HG03025 (cell line): Measurements from ENCODE around the gene HMCN1.

Experiments used
- ATAC-seq: cut with Tn5 transposase; IDR thresholded peaks from one replicate; pipeline ENCODE4 v1.9.1; 2021; ENCODE audit warnings: mild to moderate bottlenecking, moderate library complexity; ENCODE audit not compliant: unreplicated experiment, low FRiP score

HMCN1 gene

DNA sequence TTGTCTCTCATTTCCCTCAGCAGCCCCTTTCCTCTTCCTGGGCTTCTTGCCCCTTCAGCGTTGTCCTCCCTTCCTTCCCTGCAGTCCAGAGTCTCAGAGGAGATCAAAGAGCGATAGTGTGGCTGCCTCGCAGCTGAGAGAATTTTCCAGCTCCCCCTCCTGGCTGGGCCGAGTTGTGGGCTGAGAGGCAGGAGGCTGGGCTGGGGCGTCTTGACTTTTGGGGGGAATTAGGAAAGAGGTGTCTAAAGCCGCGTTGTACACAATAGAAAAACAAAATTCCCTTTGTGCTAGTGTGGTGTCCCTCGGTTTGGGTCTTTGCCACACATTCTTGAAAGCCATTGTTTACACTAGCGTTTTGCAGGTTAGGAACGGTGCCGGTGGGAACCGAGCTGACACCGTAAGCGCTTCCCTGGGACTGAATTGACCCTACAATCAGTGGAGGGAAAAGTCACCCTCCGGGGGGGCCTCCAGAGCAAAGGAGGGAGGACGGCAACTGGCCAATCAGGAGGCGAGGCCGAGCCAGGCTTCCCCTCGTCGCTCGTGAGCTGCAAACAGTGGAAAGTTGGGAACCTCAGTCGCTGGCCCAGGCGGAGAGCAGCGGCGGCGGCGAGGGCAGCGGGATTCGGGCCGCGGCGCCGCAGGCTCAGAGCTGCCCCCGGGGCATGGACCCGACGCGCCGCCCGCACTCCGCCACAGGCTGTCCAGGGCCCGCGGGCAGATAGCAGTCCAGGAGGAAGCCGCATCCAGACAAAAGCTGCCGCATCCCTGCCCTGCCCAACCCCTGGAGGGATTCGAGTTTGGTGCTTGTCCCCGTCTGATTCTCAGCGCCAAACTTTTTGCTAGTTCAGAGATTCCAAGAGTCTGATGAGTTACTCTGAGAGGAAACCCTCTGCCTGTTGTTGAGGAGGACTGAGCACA is at the start of gene HMCN1:
TSS of gene HMCN1 (plus strand) at position 574 of the 918 bp plus-strand sequence. CDS start 389 bp downstream, outside the sequence.
- ATAC-seq: no peak

DNA sequence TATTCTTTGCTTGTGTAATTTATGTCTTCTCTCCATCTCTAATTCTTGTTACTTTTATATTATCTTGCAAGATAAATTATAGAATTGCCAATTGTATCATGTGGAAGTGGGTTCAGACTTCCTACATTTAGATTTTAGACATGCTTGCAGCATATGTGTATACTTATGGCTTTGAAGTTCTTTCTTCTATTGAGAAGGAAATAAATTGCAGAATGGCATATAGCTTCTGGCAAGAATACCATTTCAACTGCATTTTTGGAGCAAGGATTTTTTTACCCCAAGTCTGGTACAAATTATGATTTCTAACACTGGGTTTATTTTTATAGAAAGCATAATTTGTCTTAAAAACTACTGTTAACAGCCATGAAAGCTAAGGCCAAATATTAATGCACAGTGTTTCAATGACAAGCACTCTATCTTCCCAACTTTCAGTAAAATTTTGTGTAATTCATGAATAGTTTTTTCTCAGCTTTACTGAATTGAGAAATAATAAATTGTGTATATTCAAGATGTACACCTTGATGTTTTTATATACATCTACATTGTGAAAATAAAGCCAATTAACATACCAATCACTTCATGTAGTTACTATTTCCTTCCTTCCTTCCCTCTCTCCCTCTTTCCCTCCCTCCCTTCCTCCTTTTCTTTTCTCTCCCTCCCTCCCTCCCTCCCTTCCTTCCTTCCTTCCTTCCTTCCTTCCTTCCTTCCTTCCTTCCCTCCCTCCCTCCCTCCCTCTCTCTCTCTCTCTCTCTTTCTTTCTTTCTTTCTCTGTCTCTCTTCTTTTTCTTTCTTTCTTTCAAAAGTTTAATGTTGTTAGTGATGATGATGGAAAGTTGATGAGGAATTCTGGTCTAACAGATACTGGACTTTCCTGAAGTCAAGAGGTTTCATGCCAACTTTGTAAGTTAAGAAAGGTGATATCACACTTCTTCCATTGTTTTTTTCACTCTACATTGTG is 47.1 kb upstream of the HMCN1 start:
- ATAC-seq: no peak

DNA sequence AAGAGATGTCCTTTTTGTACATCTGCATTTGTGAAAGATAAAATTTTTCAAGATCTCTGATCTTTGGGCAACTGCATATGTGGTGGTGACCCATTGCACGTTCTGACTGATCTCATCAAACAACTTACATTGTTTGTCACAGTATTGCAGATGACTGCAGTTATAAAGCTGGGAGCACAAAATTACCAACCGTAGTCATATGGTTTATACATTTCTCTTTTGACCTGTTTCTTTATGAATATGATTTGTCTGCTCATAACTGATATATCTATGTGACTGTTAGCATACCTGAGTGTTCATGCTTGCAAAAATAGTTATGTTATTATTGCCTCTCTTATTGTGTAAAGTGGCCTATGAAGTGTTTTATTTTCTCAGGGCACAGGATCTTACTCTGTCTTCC is 43.7 kb upstream of the HMCN1 start:
- ATAC-seq: no peak

DNA sequence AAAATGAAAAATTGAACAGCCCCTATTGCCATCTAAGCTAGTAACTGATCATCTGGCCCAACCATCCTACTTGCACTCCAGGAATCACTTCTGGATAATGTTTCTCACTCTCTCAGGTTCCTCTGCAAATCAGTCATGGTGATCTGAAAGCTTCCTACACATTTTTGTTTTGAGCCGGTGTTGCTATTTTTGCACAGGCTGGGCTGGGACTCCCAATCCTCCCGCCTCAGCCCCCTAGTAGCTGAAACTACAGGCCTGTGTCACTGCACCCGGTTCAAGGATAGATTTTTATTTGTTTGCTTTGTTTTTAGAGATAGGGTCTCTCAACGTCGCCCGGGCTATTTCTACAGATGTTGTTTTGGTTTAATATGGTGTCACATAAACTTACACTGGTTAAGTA is 40.5 kb upstream of the HMCN1 start:
- peak; percentile 32 for ATAC-seq

DNA sequence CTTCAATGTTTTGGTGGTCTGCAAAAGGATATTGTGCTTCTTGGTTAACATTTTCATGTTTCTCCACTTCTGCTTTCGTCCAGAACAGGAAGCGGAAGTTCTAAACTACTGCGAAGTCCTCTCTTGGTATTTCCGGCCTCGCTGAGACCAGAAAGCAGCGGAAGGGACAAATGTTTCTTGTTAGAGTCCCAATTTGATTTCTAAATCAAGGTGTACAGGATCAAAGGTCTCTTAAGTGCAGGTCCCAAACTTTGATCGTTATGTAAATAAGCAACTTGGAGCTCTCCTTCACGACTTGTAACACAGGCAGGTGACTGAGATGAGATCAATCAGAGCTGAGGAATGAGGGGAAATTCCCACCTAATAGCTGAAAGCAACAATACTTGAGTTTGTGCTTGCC is 40.1 kb upstream of the HMCN1 start:
- ATAC-seq: peak; percentile 93

DNA sequence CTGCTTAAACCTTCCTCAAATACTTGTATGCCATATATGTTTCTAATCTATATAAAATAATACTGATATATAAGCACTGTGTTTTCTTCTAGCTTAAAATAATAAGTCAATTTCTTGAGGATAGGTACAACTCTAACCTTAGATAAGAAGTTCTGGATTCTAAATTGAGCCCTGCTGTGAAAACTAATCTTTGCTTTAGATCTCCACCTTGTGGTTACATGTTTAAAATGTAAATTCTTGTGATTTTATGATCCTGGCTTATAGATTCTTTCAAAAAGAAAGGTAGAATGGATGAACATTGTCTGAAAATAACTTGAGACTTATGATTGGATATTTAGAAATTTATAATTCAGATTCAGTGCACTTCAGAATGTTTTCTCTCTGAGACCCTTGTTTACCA is 38.9 kb upstream of the HMCN1 start:
- no peak for ATAC-seq

DNA sequence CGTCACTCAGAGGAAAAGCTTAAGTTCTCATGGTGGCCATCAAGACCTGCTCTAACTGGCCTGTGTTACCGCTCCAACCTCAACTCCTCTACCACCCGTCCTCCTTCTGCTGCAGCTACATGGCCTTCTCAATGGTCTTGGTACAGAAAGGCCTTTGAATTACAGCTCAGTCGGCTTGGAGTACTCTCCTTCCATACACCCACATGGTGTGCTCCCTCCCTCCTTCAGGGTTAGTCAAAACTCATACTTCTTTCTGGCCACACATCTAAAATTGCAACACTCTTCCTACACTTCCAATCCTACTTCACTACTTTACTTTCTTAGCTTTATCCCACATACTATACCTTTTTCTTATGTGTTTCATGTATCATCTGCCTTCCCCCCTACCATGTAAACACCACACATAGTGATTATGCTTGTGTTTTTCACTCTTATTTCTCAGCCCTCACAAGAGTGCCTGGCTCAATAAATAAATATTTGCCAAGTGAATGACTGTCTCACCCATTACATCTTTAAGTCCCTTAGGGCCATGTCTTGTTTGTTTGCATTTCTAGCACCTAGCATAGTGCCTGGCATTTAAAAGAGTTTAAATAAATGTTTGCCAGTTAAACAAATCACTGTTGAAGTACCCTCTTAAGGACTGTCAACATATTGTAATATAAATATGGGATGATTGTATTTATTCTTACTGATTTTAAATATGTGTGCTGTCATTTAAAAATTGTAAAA is 37.6 kb upstream of the HMCN1 start:
- no peak for ATAC-seq

DNA sequence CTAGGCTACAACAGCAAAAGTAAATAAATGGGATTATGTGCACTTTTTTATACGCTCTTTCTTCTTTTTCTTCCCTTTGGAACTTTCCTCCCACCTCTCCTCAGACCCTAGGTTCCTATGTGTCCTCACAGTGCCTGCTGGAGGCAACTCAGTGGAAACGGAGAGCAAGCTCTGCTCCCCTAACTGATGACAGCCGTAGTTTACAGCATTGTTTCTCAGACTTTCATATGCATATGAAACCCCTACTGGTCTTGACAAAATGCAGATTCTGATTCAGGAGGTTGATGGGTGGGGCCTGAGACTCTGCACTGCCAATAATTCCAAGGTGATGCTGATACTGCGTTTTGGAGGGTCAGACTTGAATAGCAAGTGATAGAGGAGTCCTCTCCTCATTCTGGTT is 34.3 kb upstream of the HMCN1 start:
- no peak for ATAC-seq

DNA sequence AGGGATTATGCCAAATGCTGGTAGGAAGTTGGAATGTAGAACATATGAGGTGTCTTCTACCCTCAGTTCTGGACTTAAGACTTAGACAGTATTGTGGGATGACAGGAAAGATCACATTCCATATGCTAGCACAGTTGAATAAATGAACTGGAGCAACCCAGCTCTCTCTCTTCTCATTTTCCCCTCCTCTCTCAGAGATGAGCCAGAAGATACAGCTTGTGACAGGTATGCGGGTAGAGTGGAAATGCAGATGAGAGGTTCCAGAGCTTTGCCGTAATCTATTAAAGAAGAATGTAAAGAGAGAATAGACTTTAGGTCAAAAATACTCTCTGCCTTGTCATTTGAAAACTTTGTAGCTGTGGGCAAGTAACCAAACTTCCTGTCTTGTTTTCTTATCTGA is 32.5 kb upstream of the HMCN1 start:
- no peak for ATAC-seq

DNA sequence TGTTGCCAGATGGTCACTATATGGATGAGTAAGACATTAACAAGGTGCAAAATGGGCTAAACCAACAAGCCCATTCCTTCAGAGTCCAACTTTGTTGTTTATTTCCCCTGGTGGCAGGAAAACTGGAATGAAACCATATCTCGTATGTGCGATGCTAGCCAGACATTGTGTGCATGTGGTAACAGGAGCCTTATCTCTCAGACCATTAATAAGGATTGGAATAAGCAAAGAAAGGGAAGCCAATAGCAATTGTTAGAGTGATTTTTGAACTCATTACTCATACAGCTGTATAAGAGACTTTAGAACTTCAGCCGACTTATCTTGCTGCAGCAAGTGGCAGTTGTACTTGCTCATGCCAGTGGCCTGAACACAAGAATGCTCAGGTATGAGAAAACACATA is 30.0 kb upstream of the HMCN1 start:
- ATAC-seq: no peak

DNA sequence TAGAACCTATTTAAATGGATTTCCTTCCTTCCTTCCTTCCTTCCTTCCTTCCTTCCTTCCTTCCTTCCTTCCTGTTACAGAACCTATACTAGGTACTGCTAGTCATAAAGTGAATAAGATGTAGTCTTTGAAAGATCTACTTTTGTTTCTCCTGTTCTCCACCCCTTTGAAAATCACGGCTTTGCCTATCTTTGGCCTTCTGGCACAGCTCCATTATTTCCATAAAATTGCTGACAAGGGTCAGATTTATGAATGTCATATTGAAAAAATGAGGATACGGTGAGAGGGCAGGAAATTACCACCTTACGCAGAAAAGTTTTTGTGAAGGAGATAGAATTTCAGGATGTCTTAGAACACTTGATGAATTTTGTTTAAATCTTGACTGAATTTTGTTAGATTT is 18.1 kb upstream of the HMCN1 start:
- no peak for ATAC-seq

DNA sequence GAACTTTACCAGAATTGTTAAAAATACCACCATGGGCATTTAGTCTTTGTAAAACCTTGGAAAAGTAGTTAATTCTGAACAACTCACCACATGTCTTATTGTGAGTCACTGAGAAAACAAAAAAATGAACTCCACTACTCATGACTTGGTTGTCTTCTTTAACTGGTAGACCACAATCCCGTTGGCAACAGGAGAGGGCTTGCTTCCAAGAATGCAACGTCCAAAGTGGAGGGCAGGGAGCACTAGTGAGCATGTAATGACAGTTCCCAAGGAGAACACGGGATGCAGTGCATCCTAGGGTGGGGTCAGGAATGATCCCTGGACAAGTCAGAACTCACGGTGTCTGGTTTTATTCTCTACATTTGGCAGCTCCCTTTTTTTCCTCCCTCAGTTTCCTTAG is 15.2 kb upstream of the HMCN1 start:
- no peak for ATAC-seq

DNA sequence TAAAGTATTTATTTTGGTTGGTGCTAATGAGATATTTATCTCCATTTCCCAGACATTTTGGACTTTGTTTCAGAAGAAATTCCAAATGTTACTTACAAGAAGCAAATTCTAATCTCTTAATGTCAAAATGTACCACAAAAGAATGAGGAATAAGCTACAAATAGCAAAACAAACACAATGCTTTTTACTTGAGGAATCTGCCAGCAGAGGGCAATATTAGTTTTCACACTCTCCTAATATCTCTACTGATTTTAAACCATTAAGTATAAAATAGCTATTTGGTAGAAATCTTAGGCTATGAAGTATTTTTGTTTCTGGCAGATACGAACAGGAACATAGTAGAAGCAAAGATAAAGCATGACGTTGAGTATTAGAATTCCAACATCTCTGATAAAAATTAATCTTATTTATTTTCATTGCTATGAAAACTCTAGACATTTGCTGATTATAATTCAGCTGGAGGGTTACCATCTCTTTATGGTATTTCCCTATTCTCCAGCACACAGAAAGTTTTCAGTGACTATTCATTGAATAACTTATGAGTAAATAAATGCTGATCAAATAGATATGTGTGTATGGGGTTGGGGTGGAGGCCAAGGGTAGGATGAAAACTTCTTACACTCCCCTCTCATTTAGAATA is 13.4 kb upstream of the HMCN1 start:
- ATAC-seq: no peak

DNA sequence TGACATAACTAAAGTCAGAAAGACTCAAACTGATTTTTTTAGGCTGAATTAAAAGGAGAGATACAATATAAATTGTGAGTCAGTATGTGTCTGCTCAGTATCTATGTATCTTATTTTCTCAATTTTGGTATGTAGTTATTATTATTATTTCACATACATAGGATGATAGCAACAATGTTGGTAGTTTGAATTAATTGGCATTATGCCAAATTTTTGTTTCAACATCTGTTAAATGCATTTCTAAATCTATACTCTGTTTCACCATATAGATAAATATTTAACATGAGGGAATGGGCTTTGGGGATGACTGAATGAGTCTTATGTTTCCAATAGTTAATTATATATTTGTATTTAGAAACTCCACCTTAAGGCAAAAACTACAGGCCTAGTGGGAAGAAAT is 12.6 kb upstream of the HMCN1 start:
- no peak for ATAC-seq

DNA sequence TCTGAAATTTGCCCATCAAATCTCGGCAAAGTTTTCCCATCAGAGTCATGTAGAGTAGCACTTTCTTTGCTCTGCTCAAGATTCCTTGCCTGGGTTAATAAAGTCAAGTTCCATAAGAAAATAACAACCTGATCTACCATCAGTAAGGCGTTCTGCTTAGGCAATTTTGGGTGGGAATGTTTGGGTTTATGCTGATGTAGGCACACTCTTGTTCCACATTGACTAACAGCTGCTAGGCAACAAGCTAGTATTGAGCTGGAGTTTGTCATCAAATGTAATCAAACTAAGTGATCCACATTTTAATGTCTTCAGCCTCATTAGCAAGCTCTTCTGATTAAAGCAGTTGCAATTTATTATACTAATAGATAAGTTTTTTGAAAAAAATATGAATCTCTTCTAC is 12.1 kb upstream of the HMCN1 start:
- ATAC-seq: no peak

DNA sequence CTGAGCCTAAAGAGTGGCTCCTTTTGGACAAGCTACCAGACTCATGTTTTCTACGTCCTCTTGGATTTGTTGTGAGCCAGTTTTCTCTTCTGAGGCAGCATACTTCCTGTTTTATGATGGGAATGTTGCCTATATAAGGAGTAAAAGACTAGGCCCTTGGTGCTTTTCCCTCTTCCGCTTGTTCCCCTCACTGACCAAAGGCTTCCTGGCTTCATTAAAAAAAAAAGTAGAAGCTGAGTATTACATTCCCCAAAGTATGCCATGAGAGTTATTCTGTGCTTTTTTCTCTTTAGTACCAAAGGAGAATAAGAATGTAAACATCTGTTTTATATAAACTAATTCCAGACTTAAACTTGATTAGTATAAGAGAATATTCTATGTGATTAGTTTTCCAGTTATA is 6.5 kb upstream of the HMCN1 start:
- ATAC-seq: no peak

DNA sequence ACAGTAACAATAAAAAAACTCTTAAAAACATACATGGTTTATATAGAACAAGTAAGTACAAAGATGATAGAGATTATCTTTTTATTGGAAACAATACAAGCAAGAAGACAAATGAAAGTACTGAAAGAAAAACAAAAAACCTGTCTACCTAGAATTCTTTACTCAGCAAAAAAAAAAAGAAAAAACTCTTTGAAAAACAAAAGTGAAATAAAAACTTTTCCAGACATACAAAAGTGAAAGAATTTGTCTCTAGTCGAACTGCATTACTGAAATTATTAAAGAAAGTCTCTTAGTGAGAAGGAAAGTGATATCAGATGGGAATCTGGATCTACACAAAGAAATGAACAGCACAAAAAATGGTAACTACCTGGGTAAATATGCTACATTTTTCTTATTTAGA is 2.7 kb upstream of the HMCN1 start:
- ATAC-seq: no peak

DNA sequence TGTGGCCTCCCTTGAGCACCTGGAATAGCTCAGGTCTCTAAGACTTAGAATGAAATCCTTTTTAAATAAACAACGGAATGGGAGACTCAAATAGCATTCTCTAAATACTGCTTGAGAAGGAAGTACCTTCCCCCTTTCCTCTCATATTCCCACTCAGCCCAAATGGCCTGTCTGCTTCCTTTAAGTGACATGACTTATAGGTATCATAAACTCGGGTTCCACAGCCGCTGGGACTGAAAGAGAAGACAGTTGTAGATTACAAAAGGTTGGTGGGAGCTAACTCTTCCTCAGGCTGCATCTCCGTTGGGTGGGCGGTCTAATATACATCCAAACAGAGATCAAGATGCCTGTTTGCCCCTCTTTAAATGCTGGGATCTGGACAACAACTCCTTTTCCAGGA is 1.2 kb upstream of the HMCN1 start:
- ATAC-seq: no peak

DNA sequence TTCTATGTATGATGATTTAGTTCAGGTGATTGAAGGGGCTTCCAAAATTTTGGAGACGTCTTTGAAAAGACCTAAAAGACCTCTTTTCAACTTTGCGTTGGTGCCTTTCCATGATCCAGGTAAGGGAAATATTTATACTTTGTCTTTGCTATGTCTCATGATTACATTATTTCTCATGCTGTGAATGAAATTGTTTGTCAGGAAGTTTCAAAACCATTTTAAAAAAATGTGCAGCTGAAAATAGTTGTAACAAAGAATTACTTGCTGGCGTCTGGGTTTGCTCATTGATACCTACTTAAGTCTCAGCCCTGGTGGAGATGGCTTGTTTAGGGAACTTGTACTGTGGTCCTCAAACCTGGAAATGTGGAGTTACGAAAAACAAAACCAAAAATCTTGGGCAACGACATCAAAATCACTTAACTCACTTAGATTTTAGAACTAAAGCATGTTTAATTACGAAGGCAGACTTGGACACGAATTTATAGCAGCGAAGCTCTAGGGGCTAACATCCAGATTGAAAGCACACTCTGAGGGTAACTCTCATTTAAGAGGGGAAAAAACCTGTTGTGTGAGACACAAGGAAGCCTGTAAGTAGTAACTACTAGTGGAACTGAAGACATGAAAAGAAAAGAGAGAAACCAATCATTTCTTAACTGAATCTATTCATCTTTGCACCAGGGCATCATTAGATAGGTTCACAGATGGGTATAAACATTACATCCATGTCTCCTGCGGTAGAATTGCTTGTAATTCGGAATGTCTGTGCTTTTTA is 924 bp downstream of the HMCN1 start:
- no peak for ATAC-seq

DNA sequence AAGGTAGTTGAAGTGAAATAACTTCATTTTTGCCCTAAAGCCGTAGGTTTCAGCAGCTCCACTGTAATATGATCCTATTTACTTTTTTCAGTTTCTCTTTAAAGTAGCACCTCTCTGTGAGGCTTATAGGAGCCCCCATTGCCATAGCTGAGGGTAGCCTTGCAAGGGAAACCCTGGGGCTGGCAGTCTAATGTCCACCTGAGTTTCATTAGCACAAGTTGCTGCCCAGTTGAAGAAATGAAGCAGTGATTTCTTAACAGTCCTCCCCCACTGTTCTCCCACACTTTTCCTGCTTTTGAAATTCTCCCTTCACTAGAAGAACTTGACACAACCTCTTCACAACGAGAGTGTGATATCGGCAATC is 1.5 kb downstream of the HMCN1 start:
- ATAC-seq: no peak
